K562 (cell line): ENCODE measurements around the gene CADPS2. TPM values are rescaled to one million over a fixed set of nuclear protein-coding genes. Genes with fewer than 3 reads are reported as not detected.

Experiments used
- ATAC-seq: fragments of 200-7000 bp; cut with Tn5 transposase; 3 replicates; pipeline ENCODE4 v1.9.1; 2020; ENCODE audit warnings: moderate library complexity
- BruUV-seq: library from RNA; stranded (reverse); fragments of 400-500 nt; replicated peaks from 2 replicates; lab custom pipeline; 2021; lab: Mats Ljungman, UMichigan
- CTCF ChIA-PET: fragments of 300-600 bp; formaldehyde crosslinking; extraction: SDS; loops from one replicate; lab custom pipeline; 2021; ENCODE audit warnings: low intra/inter-chr PET ratio; lab: Yijun Ruan, JAX
- POLR2A ChIA-PET: fragments of 300-600, 350-650 bp; sonication (Branson Sonifier 250); formaldehyde crosslinking; extraction: SDS; loops from one replicate; lab custom pipeline; 2021; ENCODE audit warnings: antibody characterized with exemption, inconsistent platforms; lab: Yijun Ruan, JAX
- DNase-seq, 4 experiments: peaks; one replicate each; pipeline versions ENCODE4 v3.0.0 to v3.0.0-alpha.2; 2011 to 2018; ENCODE audit warnings: low spot score in 3 of 4, mixed read lengths in 3 of 4; ENCODE audit errors: extremely low read depth in 1 of 4
- FAIRE-seq: peaks from 2 replicates; lab custom pipeline; 2011; peaks lifted over from hg19 to GRCh38; lab: Jason Lieb, UNC
- H2AFZ ChIP-seq: 2 replicates; pipeline ENCODE4 v1.6.0; 2011; ENCODE audit warnings: low read depth, low read length, control low read depth, inconsistent platforms
- H3K27ac ChIP-seq: fragments of 200-600 bp; 3 replicates; pipeline ENCODE4 v1.8.0; 2011; ENCODE audit warnings: low read depth, mild to moderate bottlenecking, control low read depth, inconsistent platforms, low read length, moderate library complexity, mixed read lengths; ENCODE audit errors: extremely low read depth
- H3K27me3 ChIP-seq, 2 experiments: fragments of 300-600 bp in 1 of 2; 2 replicates in 1 of 2; 3 replicates in 1 of 2; pipeline versions ENCODE4 v1.6.0 to v1.8.0; 2011; ENCODE audit warnings: inconsistent platforms in 2 of 2, low read length in 2 of 2, mild to moderate bottlenecking in 1 of 2, mixed read lengths in 1 of 2, moderate library complexity in 1 of 2; ENCODE audit not compliant: control insufficient read depth in 2 of 2, insufficient read depth in 2 of 2
- H3K36me3 ChIP-seq: fragments of 300-600 bp; 3 replicates; pipeline ENCODE4 v1.8.0; 2011; ENCODE audit warnings: mild to moderate bottlenecking, low read length, inconsistent platforms; ENCODE audit not compliant: control insufficient read depth, insufficient read depth
- H3K4me1 ChIP-seq, 2 experiments: fragments of 200-600 bp in 1 of 2; replicated peaks in 1 of 2; 2 replicates in 1 of 2; 3 replicates in 1 of 2; pipeline versions ENCODE4 v1.5.1 to v1.8.0; 2011; ENCODE audit warnings: inconsistent platforms in 2 of 2, low read length in 2 of 2, mild to moderate bottlenecking in 1 of 2, mixed read lengths in 1 of 2, moderate library complexity in 1 of 2; ENCODE audit not compliant: control insufficient read depth in 2 of 2, insufficient read depth in 2 of 2
- H3K4me2 ChIP-seq: 2 replicates; pipeline ENCODE4 v1.6.1; 2011; ENCODE audit warnings: low read length, control low read depth, inconsistent platforms, mixed read lengths; ENCODE audit not compliant: insufficient read depth
- H3K4me3 ChIP-seq: fragments of 200-600 bp; sonication (generic), shearing (Covaris generic); 2 replicates; pipeline ENCODE4 v1.5.1; 2016; ENCODE audit warnings: control low read depth, inconsistent platforms
- H3K79me2 ChIP-seq: fragments of 200-600 bp; 3 replicates; pipeline ENCODE4 v1.8.0; 2011; ENCODE audit warnings: low read length, inconsistent platforms; ENCODE audit not compliant: control insufficient read depth, insufficient read depth
- H3K9ac ChIP-seq, 2 experiments: 2 replicates each; pipeline versions ENCODE4 v1.6.0 to v1.6.1; 2011; ENCODE audit warnings: low read depth in 2 of 2, low read length in 2 of 2, control low read depth in 1 of 2, inconsistent platforms in 1 of 2, mild to moderate bottlenecking in 1 of 2, mixed read lengths in 1 of 2; ENCODE audit not compliant: insufficient read depth in 1 of 2
- H3K9me1 ChIP-seq: one replicate; pipeline ENCODE4 v1.6.0; 2011; ENCODE audit warnings: inconsistent platforms, mild to moderate bottlenecking, low read length, moderate library complexity; ENCODE audit not compliant: control insufficient read depth, insufficient read depth
- H3K9me3 ChIP-seq: replicated peaks from 2 replicates; pipeline ENCODE4 v1.5.1; 2011; ENCODE audit warnings: low read depth, low read length, inconsistent platforms; ENCODE audit not compliant: control insufficient read depth, insufficient read depth
- H4K20me1 ChIP-seq: replicated peaks from 2 replicates; pipeline ENCODE4 v1.6.1; 2011; ENCODE audit warnings: low read length, inconsistent platforms, mixed read lengths; ENCODE audit not compliant: control insufficient read depth, insufficient read depth
- CAMTA2 ChIP-seq: fragments of 250-450 bp; sonication (Bioruptor Pico); conservative IDR thresholded peaks from 2 replicates; pipeline ENCODE4 v1.5.1; 2022
- DNMT1 ChIP-seq: fragments of 450-650 bp; IDR thresholded peaks from 2 replicates; pipeline ENCODE4 v1.6.1; 2016; ENCODE audit warnings: antibody characterized with exemption, mild to moderate bottlenecking
- ELK1 ChIP-seq: sonication (generic); formaldehyde crosslinking; IDR thresholded peaks from 2 replicates; pipeline ENCODE4 v1.8.1; 2022; ENCODE audit warnings: missing genetic modification reagents
- ETV5 ChIP-seq: sonication (generic); formaldehyde crosslinking; IDR thresholded peaks from 2 replicates; pipeline ENCODE4 v1.4.0; 2020; ENCODE audit warnings: low read depth, mild to moderate bottlenecking, missing genetic modification reagents
- HEY1 ChIP-seq: fragments of 250-450 bp; sonication (Bioruptor Pico); IDR thresholded peaks from 2 replicates; pipeline ENCODE4 v1.5.0; 2020; ENCODE audit warnings: mild to moderate bottlenecking, moderate library complexity, borderline replicate concordance
- HLTF ChIP-seq: fragments of 450-650 bp; IDR thresholded peaks from 2 replicates; pipeline ENCODE4 v1.6.1; 2016
- MYNN ChIP-seq, 2 experiments: sonication (generic); formaldehyde crosslinking in 1 of 2; IDR thresholded peaks; 2 replicates each; pipeline versions ENCODE4 v1.5.0 to v1.6.1; 2016 to 2020; ENCODE audit warnings: antibody characterized with exemption in 1 of 2, missing genetic modification reagents in 1 of 2
- RFX7 ChIP-seq: fragments of 250-450 bp; sonication (Bioruptor Pico); IDR thresholded peaks from 2 replicates; pipeline ENCODE4 v1.5.1; 2021; ENCODE audit warnings: mild to moderate bottlenecking
- RUNX1 ChIP-seq: sonication (generic); IDR thresholded peaks from 2 replicates; pipeline ENCODE4 v1.6.1; 2016; ENCODE audit warnings: antibody characterized with exemption, low read depth
- SMARCA4 ChIP-seq: fragments of 450-650 bp; IDR thresholded peaks from 2 replicates; pipeline ENCODE4 v1.6.1; 2016
- SMC3 ChIP-seq: conservative IDR thresholded peaks from 2 replicates; pipeline ENCODE4 v1.6.1; 2011; ENCODE audit warnings: low read depth, low read length, improper control_type of control experiment; ENCODE audit not compliant: insufficient read depth
- VEZF1 ChIP-seq: fragments of 200-800 bp; sonication (Bioruptor generic); IDR thresholded peaks from 2 replicates; pipeline ENCODE4 v1.6.1; 2017; ENCODE audit warnings: missing genetic modification characterization, missing compliant biosample characterization
- WHSC1 ChIP-seq: IDR thresholded peaks from one replicate; pipeline ENCODE4 v1.6.1; 2012; ENCODE audit warnings: low read length, control low read depth, inconsistent platforms
- ZBTB33 ChIP-seq: sonication (generic); formaldehyde crosslinking; IDR thresholded peaks from 2 replicates; pipeline ENCODE4 v1.8.1; 2023; ENCODE audit warnings: mild to moderate bottlenecking, missing genetic modification reagents
- ZNF217 ChIP-seq: sonication (generic); formaldehyde crosslinking; IDR thresholded peaks from 2 replicates; pipeline ENCODE4 v1.8.0; 2022; ENCODE audit warnings: mild to moderate bottlenecking, missing genetic modification reagents
- ZNF280B ChIP-seq: fragments of 250-450 bp; sonication (Bioruptor Pico); IDR thresholded peaks from 2 replicates; pipeline ENCODE4 v1.5.1; 2021; ENCODE audit warnings: mild to moderate bottlenecking
- ZNF584 ChIP-seq: fragments of 200-800 bp; sonication (Bioruptor generic); IDR thresholded peaks from 2 replicates; pipeline ENCODE4 v1.6.1; 2016; ENCODE audit warnings: low read depth, mild to moderate bottlenecking, missing genetic modification characterization, missing compliant biosample characterization
- ZNF707 ChIP-seq: fragments of 250-450 bp; sonication (Bioruptor Pico); conservative IDR thresholded peaks from 2 replicates; pipeline ENCODE4 v1.8.0; 2022; ENCODE audit warnings: inconsistent platforms, mild to moderate bottlenecking, moderate library complexity
- ZNF79 ChIP-seq: fragments of 250-450 bp; sonication (Bioruptor Pico); IDR thresholded peaks from 2 replicates; pipeline ENCODE4 v1.4.0; 2020; ENCODE audit warnings: low read depth, mild to moderate bottlenecking, moderate library complexity
- WGBS: fragments of 100-300 bp; shearing (Covaris generic); methylation state at CpG from one replicate; pipeline ENCODE4 v1.1.6; 2016; ENCODE audit warnings: low coverage, mixed read lengths; ENCODE audit not compliant: insufficient coverage; ENCODE audit errors: missing lambda C conversion rate; 5-methylcytosine and 5-hydroxymethylcytosine counted together
- in situ Hi-C: fragments of 300-500 bp; cut with MboI; formaldehyde crosslinking; loops from 4 replicates; pipeline ENCODE4 v1.15.0; 2018; ENCODE audit warnings: inconsistent platforms, mixed read lengths
- intact Hi-C: fragments of 100-400 bp; cut with micrococcal nuclease; formaldehyde crosslinking; loops from 2 replicates; pipeline ENCODE4 v1.14.2; 2022
- polyA plus RNA-seq, 8 experiments: library from polyadenylated mRNA; depleted of rRNA in 4 of 8; stranded (reverse) in 5 of 8; unstranded in 3 of 8; fragments of >200 nt; fragmentation: Nextera tagmentation in 2 of 8; fragmentation: Illumina TruSeq in 1 of 8; extraction: Ambion mirVana in 2 of 8; extraction: Trizol in 1 of 8; gene quantifications; 2 replicates each; pipeline versions ENCODE4 v1.2.1 to v1.2.3, GENCODE V29; 2011 to 2014; ENCODE audit warnings: inconsistent platforms in 1 of 8, missing spikeins in 1 of 8
- total RNA-seq, 7 experiments: library from RNA; depleted of rRNA in 6 of 7; stranded (reverse); fragments of >200 nt in 6 of 7; fragmentation: Illumina TruSeq in 2 of 7; extraction: Trizol in 2 of 7; gene quantifications; 2 replicates each; pipeline versions ENCODE4 v1.2.1 to v1.2.3, GENCODE V29; 2011 to 2021; ENCODE audit warnings: low replicate concordance in 1 of 7

CADPS2 gene
- total and polyA plus RNA-seq, 9 of the 15 experiments (the other 6 are each of a cell fraction or from before 2014, with no cell fraction given) = 0.03 to 0.14 (median 0.04) TPM; not detected in 1

GRCh38 chr7:122746948-122747347, 139.3 kb downstream of the CADPS2 start:
- intact Hi-C loops = no loop called here
- FAIRE-seq = no peak

More at GRCh38 chr7:122746948-122747347, 139.3 kb downstream of the CADPS2 start:
- H3K4me3 ChIP-seq = no peak overlapping the region
- H3K9ac ChIP-seq = no peak overlapping the region
- CTCF ChIA-PET = no interaction called here
- H4K20me1 ChIP-seq = no peaks in the 10 kb centered on the region
- H3K27ac ChIP-seq = no peak overlapping the region
- H3K4me2 ChIP-seq = no peak overlapping the region
- H2AFZ ChIP-seq = no peak overlapping the region
- DNase-seq (no peak), ATAC-seq (no peak)
- no peaks in the 10 kb centered on the region for H3K79me2 ChIP-seq
- no TSS peak for BruUV-seq
- in situ Hi-C loops = no loop called here
- no peaks in the 10 kb centered on the region for H3K36me3 ChIP-seq
- POLR2A ChIA-PET = no interaction called here
- H3K27me3 ChIP-seq = no peaks in the 10 kb centered on the region
- H3K9me3 ChIP-seq = no peaks in the 10 kb centered on the region; the same call in 1 of the 2 replicates
- WGBS = 0% methylated on average over 2 of the region's 2 CpGs
- H3K9me1 ChIP-seq = no peaks in the 10 kb centered on the region
- TF ChIP-seq SMARCA4 (no peak), ZNF280B (no peak), ZBTB33 (no peak), ZNF79 (no peak), WHSC1 (no peak), ZNF217 (no peak), RUNX1 (no peak), SMC3 (no peak), MYNN (IDR thresholded peaks at IDR 0.05) (no peak), MYNN (CRISPR knock-in tag; IDR thresholded peaks at IDR 0.05) (no peak), RFX7 (CRISPR knock-in tag) (no peak), HLTF (no peak), ETV5 (no peak), ZNF707 (CRISPR knock-in tag) (no peak), DNMT1 (no peak), VEZF1 (no peak), ZNF584 (no peak), ELK1 (CRISPR knock-in tag) (no peak), HEY1 (no peak), CAMTA2 (CRISPR knock-in tag) (no peak)
- H3K4me1 ChIP-seq = no peaks in the 10 kb centered on the region
